ENCODE measurements around the gene FSTL4. TPM values are rescaled to one million over a fixed set of nuclear protein-coding genes. Genes with fewer than 3 reads are reported as not detected.

Gene FSTL4
- total and polyA plus RNA-seq, 2 donors from 2014 or later = 0.09 to 4.0 TPM

DNA sequence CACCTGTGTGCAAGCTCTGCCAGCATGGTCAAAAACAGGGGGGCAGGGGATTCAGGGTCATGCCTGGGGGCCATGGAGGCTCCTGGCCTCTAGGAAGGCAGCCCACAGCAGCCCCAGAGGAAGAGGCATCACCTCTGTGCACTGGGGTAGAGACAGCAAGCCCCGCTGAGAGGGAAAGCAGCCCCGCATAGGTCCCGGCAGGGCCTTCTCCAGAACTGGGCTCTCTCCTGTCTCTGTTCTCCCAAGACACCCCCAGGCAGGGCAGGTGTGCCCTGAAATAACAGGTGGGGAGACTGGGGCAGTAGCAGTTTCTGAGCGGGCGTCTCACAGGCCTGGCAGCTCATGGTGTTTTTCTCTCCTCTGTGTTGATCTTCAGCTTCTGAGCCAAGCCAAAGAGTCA lies 281.4 kb downstream of the FSTL4 start:
- Histone ChIP-seq H3K27me3 (ENCODE audit: control insufficient read depth, insufficient read depth, low read length) (no peaks in the 10 kb centered on the region), H3K9me3 (ENCODE audit: control insufficient read depth in 2 of 3, insufficient read depth in 1 of 3, low read length in 3 of 3) (no peaks in the 10 kb centered on the region), H3K36me3 (ENCODE audit: control insufficient read depth in 2 of 3, insufficient read depth in 3 of 3, low read length in 3 of 3) (no peaks in the 10 kb centered on the region), H3K9ac (ENCODE audit: low read length in 3 of 3) (no peak overlapping the region), H3K27ac (ENCODE audit: low read depth in 2 of 2, low read length in 2 of 2) (no peak overlapping the region), H3K4me1 (ENCODE audit: control insufficient read depth in 2 of 3, insufficient read depth in 2 of 3, low read depth in 1 of 3, low read length in 3 of 3) (no peaks in the 10 kb centered on the region), H3K4me3 (ENCODE audit: low read length in 3 of 3) (no peak overlapping the region)
- TF ChIP-seq, protein P1, sequence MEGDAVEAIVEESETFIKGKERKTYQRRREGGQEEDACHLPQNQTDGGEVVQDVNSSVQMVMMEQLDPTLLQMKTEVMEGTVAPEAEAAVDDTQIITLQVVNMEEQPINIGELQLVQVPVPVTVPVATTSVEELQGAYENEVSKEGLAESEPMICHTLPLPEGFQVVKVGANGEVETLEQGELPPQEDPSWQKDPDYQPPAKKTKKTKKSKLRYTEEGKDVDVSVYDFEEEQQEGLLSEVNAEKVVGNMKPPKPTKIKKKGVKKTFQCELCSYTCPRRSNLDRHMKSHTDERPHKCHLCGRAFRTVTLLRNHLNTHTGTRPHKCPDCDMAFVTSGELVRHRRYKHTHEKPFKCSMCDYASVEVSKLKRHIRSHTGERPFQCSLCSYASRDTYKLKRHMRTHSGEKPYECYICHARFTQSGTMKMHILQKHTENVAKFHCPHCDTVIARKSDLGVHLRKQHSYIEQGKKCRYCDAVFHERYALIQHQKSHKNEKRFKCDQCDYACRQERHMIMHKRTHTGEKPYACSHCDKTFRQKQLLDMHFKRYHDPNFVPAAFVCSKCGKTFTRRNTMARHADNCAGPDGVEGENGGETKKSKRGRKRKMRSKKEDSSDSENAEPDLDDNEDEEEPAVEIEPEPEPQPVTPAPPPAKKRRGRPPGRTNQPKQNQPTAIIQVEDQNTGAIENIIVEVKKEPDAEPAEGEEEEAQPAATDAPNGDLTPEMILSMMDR (IDR thresholded peaks at IDR 0.05; ENCODE audit: borderline replicate concordance, extremely low read depth, insufficient read depth) = no peak
- DNase-seq (peak in 1 of 5 donors; percentile 26), FAIRE-seq (no peak)
- intact Hi-C loops (cut with DNase I) = no loop called here

DNA sequence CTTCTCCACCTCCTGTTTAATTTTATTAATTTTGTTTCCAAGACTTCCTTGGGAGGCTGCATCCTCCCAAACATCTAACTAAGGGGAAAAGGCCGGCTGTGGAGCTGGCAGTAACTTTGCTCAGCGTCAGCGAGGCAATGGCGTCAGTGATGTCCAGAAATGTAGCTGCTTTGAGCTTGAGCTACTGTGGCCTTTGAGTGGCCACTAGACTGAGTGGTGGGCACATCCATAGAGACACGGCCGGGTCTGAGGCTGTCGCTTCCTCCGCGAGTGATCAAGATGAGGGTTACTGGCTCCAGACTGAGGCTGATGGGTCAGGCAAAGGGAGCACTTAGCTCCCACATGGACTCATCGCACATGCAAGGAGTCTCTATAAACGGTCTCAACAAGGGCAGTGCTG lies 283.5 kb downstream of the FSTL4 start:
- no peak overlapping the region for H3K27ac ChIP-seq (ENCODE audit: low read depth in 2 of 2, low read length in 2 of 2)
- H3K36me3 ChIP-seq (ENCODE audit: control insufficient read depth in 2 of 3, insufficient read depth in 3 of 3, low read length in 3 of 3) = no peaks in the 10 kb centered on the region
- no peaks in the 10 kb centered on the region for H3K9me3 ChIP-seq (ENCODE audit: control insufficient read depth in 2 of 3, insufficient read depth in 1 of 3, low read length in 3 of 3)
- TF ChIP-seq, protein P1 (IDR thresholded peaks at IDR 0.05; ENCODE audit: borderline replicate concordance, extremely low read depth, insufficient read depth) = no peak
- FAIRE-seq = no peak
- H3K4me3 ChIP-seq (ENCODE audit: low read length in 3 of 3) = no peak overlapping the region
- peak in 1 of 5 donors; percentile 40 for DNase-seq
- intact Hi-C loops (cut with DNase I) = no loop called here
- H3K9ac ChIP-seq (ENCODE audit: low read length in 3 of 3) = no peak overlapping the region
- no peaks in the 10 kb centered on the region for H3K27me3 ChIP-seq (ENCODE audit: control insufficient read depth, insufficient read depth, low read length)
- H3K4me1 ChIP-seq (ENCODE audit: control insufficient read depth in 2 of 3, insufficient read depth in 2 of 3, low read depth in 1 of 3, low read length in 3 of 3) = no peaks in the 10 kb centered on the region

DNA sequence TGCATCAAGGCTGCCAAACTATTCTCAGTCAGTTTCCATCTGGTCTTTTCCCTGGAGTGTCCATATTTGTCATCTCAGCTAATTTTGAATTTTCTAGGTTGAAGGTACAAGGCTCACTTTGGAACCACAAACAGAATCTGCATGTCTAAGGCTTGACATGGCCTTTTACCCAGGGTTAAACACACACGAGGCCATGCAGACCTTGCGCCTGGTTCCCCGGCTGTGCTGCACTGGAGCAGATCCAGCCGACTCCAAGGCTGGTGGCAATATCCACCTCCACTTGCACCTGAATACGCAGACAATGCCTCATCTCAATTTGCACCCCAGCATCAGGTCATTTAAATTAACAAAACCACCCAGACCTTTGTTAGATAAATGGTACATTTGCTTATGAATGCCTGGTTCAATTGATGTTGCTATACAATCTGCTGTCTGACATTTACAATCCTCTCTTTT lies 284.4 kb downstream of the FSTL4 start:
- Histone ChIP-seq H3K4me3 (ENCODE audit: low read length in 3 of 3) (no peak overlapping the region), H3K4me1 (ENCODE audit: control insufficient read depth in 2 of 3, insufficient read depth in 2 of 3, low read depth in 1 of 3, low read length in 3 of 3) (no peaks in the 10 kb centered on the region), H3K9ac (ENCODE audit: low read length in 3 of 3) (no peak overlapping the region), H3K9me3 (ENCODE audit: control insufficient read depth in 2 of 3, insufficient read depth in 1 of 3, low read length in 3 of 3) (no peaks in the 10 kb centered on the region), H3K27me3 (ENCODE audit: control insufficient read depth, insufficient read depth, low read length) (no peaks in the 10 kb centered on the region), H3K36me3 (ENCODE audit: control insufficient read depth in 2 of 3, insufficient read depth in 3 of 3, low read length in 3 of 3) (no peaks in the 10 kb centered on the region), H3K27ac (ENCODE audit: low read depth in 2 of 2, low read length in 2 of 2) (no peak overlapping the region)
- intact Hi-C loops (cut with DNase I) = no loop called here
- DNase-seq = peak in 1 of 5 donors; percentile 23
- TF ChIP-seq, protein P1 (IDR thresholded peaks at IDR 0.05; ENCODE audit: borderline replicate concordance, extremely low read depth, insufficient read depth) = no peak
- no peak for FAIRE-seq

DNA sequence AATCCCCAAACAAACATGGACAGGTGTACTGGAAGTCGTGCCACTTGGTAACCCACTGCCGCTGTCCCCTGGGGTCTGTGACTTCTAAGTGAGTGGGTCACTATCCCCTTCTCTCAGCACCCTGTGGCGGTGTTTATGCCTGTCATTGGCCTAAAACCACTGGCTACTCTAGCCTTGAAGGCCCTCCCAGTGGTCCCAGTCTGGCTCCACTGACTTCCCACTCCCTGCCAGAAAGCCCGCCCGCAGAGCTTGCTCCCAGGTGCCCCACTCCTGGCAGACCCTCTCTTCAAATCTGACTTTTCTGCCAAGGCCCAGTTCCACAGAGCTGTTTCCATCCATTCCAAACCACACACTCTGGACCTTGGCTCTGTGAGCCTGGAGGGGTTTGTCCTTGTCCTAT lies 286.0 kb downstream of the FSTL4 start:
- Histone ChIP-seq H3K9me3 (ENCODE audit: control insufficient read depth in 2 of 3, insufficient read depth in 1 of 3, low read length in 3 of 3) (no peaks in the 10 kb centered on the region), H3K4me3 (ENCODE audit: low read length in 3 of 3) (no peak overlapping the region), H3K9ac (ENCODE audit: low read length in 3 of 3) (no peak overlapping the region), H3K4me1 (ENCODE audit: control insufficient read depth in 2 of 3, insufficient read depth in 2 of 3, low read depth in 1 of 3, low read length in 3 of 3) (no peaks in the 10 kb centered on the region), H3K27me3 (ENCODE audit: control insufficient read depth, insufficient read depth, low read length) (no peaks in the 10 kb centered on the region), H3K36me3 (ENCODE audit: control insufficient read depth in 2 of 3, insufficient read depth in 3 of 3, low read length in 3 of 3) (no peaks in the 10 kb centered on the region), H3K27ac (ENCODE audit: low read depth in 2 of 2, low read length in 2 of 2) (no peak overlapping the region)
- intact Hi-C loops (cut with DNase I) = no loop called here
- TF ChIP-seq, protein P1 (IDR thresholded peaks at IDR 0.05; ENCODE audit: borderline replicate concordance, extremely low read depth, insufficient read depth) = no peak
- FAIRE-seq = no peak
- DNase-seq = peak in 1 of 5 donors; percentile 31
